Natural killer cell (primary cell): ENCODE results near the gene RFC1. TPM values are rescaled to one million over a fixed set of nuclear protein-coding genes. Genes with fewer than 3 reads are reported as not detected.
"Not testable (repeated sequence)": the region's sequence is repeated elsewhere in the genome, so short reads cannot be mapped to it uniquely, and the experiment has no call there.

ENCODE experiments used
- ATAC-seq, 3 donors: fragments of 150-1000 bp in 2 of 3; fragments of 200-7000 bp in 1 of 3; cut with Tn5 transposase; 1 replicate in 1 of 3; 2 replicates in 2 of 3; pipeline ENCODE4 v1.10.0; 2021; ENCODE audit warnings: mild to moderate bottlenecking in 2 of 3, moderate library complexity in 2 of 3
- DNase-seq, 2 donors: peaks; one replicate each; pipeline versions ENCODE4 v3.0.0 to v3.0.0-alpha.2; 2013 to 2021; ENCODE audit warnings: mixed read lengths in 1 of 2
- H3K27ac ChIP-seq: one replicate; pipeline ENCODE4 v1.5.1; 2013; ENCODE audit warnings: mild to moderate bottlenecking, low read length
- H3K27me3 ChIP-seq: one replicate; pipeline ENCODE4 v1.6.1; 2013; ENCODE audit warnings: low read length; ENCODE audit not compliant: control insufficient read depth, insufficient read depth
- H3K36me3 ChIP-seq: one replicate; pipeline ENCODE4 v1.6.1; 2013; ENCODE audit warnings: low read length; ENCODE audit not compliant: control insufficient read depth, insufficient read depth
- H3K4me1 ChIP-seq: one replicate; pipeline ENCODE4 v1.6.1; 2013; ENCODE audit warnings: low read length; ENCODE audit not compliant: control insufficient read depth, insufficient read depth
- H3K4me3 ChIP-seq: one replicate; pipeline ENCODE4 v1.5.1; 2013; ENCODE audit warnings: low read length
- H3K9me3 ChIP-seq: one replicate; pipeline ENCODE4 v1.6.1; 2013; ENCODE audit warnings: low read length; ENCODE audit not compliant: control insufficient read depth, insufficient read depth
- H3K27ac Mint-ChIP-seq, 2 donors: one replicate each; pipeline ENCODE4 v1.8.0; 2022; ENCODE audit warnings: mild to moderate bottlenecking in 2 of 2, mixed read lengths in 2 of 2, moderate library complexity in 1 of 2
- H3K27me3 Mint-ChIP-seq, 2 donors: one replicate each; pipeline ENCODE4 v1.8.0; 2022; ENCODE audit warnings: low read depth in 2 of 2, mixed read lengths in 2 of 2
- H3K36me3 Mint-ChIP-seq: one replicate; pipeline ENCODE4 v1.8.0; 2022; ENCODE audit warnings: mixed read lengths
- H3K4me1 Mint-ChIP-seq, 2 donors: one replicate each; pipeline ENCODE4 v1.8.0; 2022; ENCODE audit warnings: mixed read lengths in 2 of 2
- H3K4me3 Mint-ChIP-seq: one replicate; pipeline ENCODE4 v1.8.0; 2022; ENCODE audit warnings: mild to moderate bottlenecking, moderate library complexity, mixed read lengths
- H3K9me3 Mint-ChIP-seq, 2 donors: one replicate each; pipeline ENCODE4 v1.8.0; 2022; ENCODE audit warnings: mixed read lengths in 2 of 2
- CTCF ChIP-seq: fragments of 200-600 bp; IDR thresholded peaks from one replicate; pipeline ENCODE4 v1.8.0; 2022; ENCODE audit warnings: antibody characterized with exemption
- WGBS: methylation state at CpG from one replicate; pipeline ENCODE4 v1.1.7; 2013; ENCODE audit warnings: missing lambda C conversion rate; ENCODE audit not compliant: insufficient coverage; 5-methylcytosine and 5-hydroxymethylcytosine counted together
- intact Hi-C: fragments of 100-400 bp; cut with micrococcal nuclease; formaldehyde crosslinking; loops from one replicate; pipeline ENCODE4 v1.14.2; 2022
- total RNA-seq, 4 donors: library from RNA; stranded (reverse); fragments of 120-200 nt in 1 of 4; gene quantifications; one replicate each; pipeline versions ENCODE4 v1.2.3 to v1.2.4, GENCODE V29; 2013 to 2022

Gene RFC1
- total RNA-seq, 3 donors from 2014 or later (not counting 1 experiment from before 2014, with no cell fraction given) = 74.6 to 103 (median 84.7) TPM

- no peak for ATAC-seq
- no peak for DNase-seq
- 96% methylated on average over 4 of the region's 8 CpGs for WGBS
- intact Hi-C loops = no loop called here
- Mint-ChIP-seq H3K4me1 (no peaks in the 10 kb centered on the region), H3K36me3 (peaks cover 14% of the 10 kb centered on the region), H3K4me3 (no peak overlapping the region), H3K27me3 (no peaks in the 10 kb centered on the region), H3K27ac (no peak overlapping the region), H3K9me3 (no peaks in the 10 kb centered on the region)
- Histone ChIP-seq H3K27ac (no peak overlapping the region), H3K4me1 (no peaks in the 10 kb centered on the region), H3K9me3 (no peaks in the 10 kb centered on the region), H3K36me3 (peaks cover 51% of the 10 kb centered on the region), H3K4me3 (no peak overlapping the region), H3K27me3 (no peaks in the 10 kb centered on the region)
- no peak for TF ChIP-seq CTCF
These were observed 70.4 kb downstream of the RFC1 start for GRCh38 chr4:39295784-39296183.

- H3K27me3 Mint-ChIP-seq, H3K4me3 ChIP-seq, H3K9me3 ChIP-seq, DNase-seq, H3K27ac ChIP-seq, H3K4me1 ChIP-seq, H3K4me1 Mint-ChIP-seq, H3K27me3 ChIP-seq, intact Hi-C loops, ATAC-seq, H3K4me3 Mint-ChIP-seq, H3K9me3 Mint-ChIP-seq: not testable (repeated sequence)
- H3K27ac Mint-ChIP-seq = peak overlapping the region in 1 of 2 donors; percentile 48
- H3K36me3 ChIP-seq = peaks cover 56% of the 10 kb centered on the region
- peaks cover 27% of the 10 kb centered on the region for H3K36me3 Mint-ChIP-seq
- WGBS = 96% methylated on average over 5 of the region's 5 CpGs
These were observed 73.7 kb downstream of the RFC1 start for GRCh38 chr4:39292433-39292832.

DNA sequence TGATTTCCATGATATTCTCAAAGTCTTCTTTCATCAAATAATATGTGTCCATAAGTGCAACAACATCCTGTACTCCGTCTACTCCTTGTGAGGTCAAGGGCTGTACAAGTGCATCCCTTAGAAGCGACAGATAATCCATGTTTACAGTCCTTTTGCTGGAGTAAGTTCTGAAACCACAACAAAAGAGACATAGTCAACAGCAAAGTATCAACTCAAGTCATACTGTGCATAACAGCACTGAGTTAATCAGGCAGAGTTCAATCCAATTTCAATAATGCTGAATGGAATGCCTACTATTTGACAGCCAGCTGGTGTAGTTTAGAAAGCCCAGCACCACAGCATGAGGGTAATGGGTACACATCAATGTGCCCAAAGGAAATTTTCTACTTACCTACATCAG, 74.5 kb downstream of the RFC1 start:
- Histone ChIP-seq H3K9me3 (no peaks in the 10 kb centered on the region), H3K36me3 (peaks cover 64% of the 10 kb centered on the region), H3K27me3 (no peaks in the 10 kb centered on the region), H3K4me1 (no peaks in the 10 kb centered on the region), H3K4me3 (no peak overlapping the region), H3K27ac (no peak overlapping the region)
- no peak for DNase-seq
- ATAC-seq = no peak
- Mint-ChIP-seq H3K4me3 (no peak overlapping the region), H3K27ac (no peak overlapping the region), H3K27me3 (no peaks in the 10 kb centered on the region), H3K9me3 (no peaks in the 10 kb centered on the region), H3K36me3 (peaks cover 24% of the 10 kb centered on the region), H3K4me1 (no peaks in the 10 kb centered on the region)
- intact Hi-C loops = no loop called here
- TF ChIP-seq CTCF = no peak
- 86% methylated on average over 2 of the region's 2 CpGs for WGBS

DNA sequence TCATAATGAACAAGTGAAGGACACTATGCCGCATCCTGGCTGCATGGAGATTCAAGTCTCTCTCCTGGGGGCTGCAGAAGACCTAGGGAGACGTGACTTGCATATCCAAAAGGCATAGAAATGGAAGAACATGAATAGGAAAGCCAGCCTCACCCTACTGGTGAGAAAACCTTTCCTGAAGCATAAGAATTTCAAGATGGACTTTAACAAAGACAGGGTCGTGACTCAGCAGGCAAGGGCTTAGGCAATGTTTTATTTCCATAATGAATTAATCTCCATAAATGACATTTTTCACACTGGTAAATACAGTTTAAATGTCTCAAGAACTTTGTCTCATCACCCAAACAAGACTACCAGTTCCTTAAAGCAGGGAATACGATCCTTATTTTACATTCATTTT, 78.9 kb downstream of the RFC1 start:
- H3K4me1 Mint-ChIP-seq = no peaks in the 10 kb centered on the region

More for the DNA sequence above, 78.9 kb downstream of the RFC1 start:
- Histone ChIP-seq H3K27ac (no peak overlapping the region), H3K4me1 (no peaks in the 10 kb centered on the region), H3K27me3 (no peaks in the 10 kb centered on the region), H3K36me3 (peaks cover 54% of the 10 kb centered on the region), H3K4me3 (no peak overlapping the region), H3K9me3 (no peaks in the 10 kb centered on the region)
- DNase-seq (no peak), ATAC-seq (no peak)
- no peak overlapping the region for H3K27ac Mint-ChIP-seq
- H3K9me3 Mint-ChIP-seq = no peaks in the 10 kb centered on the region
- no peak for TF ChIP-seq CTCF
- peaks cover 24% of the 10 kb centered on the region for H3K36me3 Mint-ChIP-seq
- no peaks in the 10 kb centered on the region for H3K27me3 Mint-ChIP-seq
- 99% methylated on average over 4 of the region's 4 CpGs for WGBS
- H3K4me3 Mint-ChIP-seq = no peak overlapping the region
- intact Hi-C loops = no loop called here
